Epithelial cell of proximal tubule (primary cell): ENCODE results near the gene SNX13. TPM values are rescaled to one million over a fixed set of nuclear protein-coding genes. Genes with fewer than 3 reads are reported as not detected.

Source experiments
- DNase-seq: peaks from one replicate; pipeline ENCODE4 v3.0.0-alpha.2; 2011; ENCODE audit warnings: low read depth
- H3K4me3 ChIP-seq: 2 replicates; pipeline ENCODE4 v1.5.1; 2011; ENCODE audit warnings: low read depth, mild to moderate bottlenecking, low read length
- CTCF ChIP-seq: conservative IDR thresholded peaks from 2 replicates; pipeline ENCODE4 v1.5.1; 2012; ENCODE audit warnings: low read depth, mild to moderate bottlenecking, low read length
- total RNA-seq: library from RNA; depleted of rRNA; stranded (reverse); fragments of >200 nt; gene quantifications from 2 replicates; pipeline ENCODE4 v1.2.3, GENCODE V29; 2015

SNX13 gene
- total RNA-seq, 1 donor from 2014 or later: 10.8 TPM

- H3K4me3 ChIP-seq: no peak overlapping the region
- no peak for TF ChIP-seq CTCF
- DNase-seq: no peak
Measured at GRCh38 chr7:17965603-17966002, 25.3 kb upstream of the SNX13 start.

GRCh38 chr7:17963281-17963680 lies 23.0 kb upstream of the SNX13 start:
- DNase-seq: no peak
- TF ChIP-seq CTCF: no peak
- no peak overlapping the region for H3K4me3 ChIP-seq

- DNase-seq: no peak
- H3K4me3 ChIP-seq: no peak overlapping the region
- no peak for TF ChIP-seq CTCF
Measured at GRCh38 chr7:17962652-17963051, 22.4 kb upstream of the SNX13 start.

GRCh38 chr7:17957871-17958270 lies 17.6 kb upstream of the SNX13 start:
- no peak overlapping the region for H3K4me3 ChIP-seq
- no peak for DNase-seq
- TF ChIP-seq CTCF: no peak

- no peak for DNase-seq
- no peak overlapping the region for H3K4me3 ChIP-seq
- no peak for TF ChIP-seq CTCF
Measured at GRCh38 chr7:17952387-17952786, 12.1 kb upstream of the SNX13 start.

GRCh38 chr7:17951742-17952254 lies 11.5 kb upstream of the SNX13 start:
- DNase-seq: no peak
- no peak overlapping the region for H3K4me3 ChIP-seq
- TF ChIP-seq CTCF: no peak

- no peak overlapping the region for H3K4me3 ChIP-seq
- no peak for DNase-seq
- TF ChIP-seq CTCF: no peak
Measured at GRCh38 chr7:17948526-17949238, 8.4 kb upstream of the SNX13 start.
